Spinal cord (tissue), 4 donors: ENCODE measurements around the gene PDE6G. TPM values are rescaled to one million over a fixed set of nuclear protein-coding genes. Genes with fewer than 3 reads are reported as not detected.

Experiments
- polyA plus RNA-seq, 2 donors: library from polyadenylated mRNA; unstranded; fragments of 120-200 nt; gene quantifications; one replicate each; pipeline ENCODE4 v1.2.1, GENCODE V29; 2013; ENCODE audit not compliant: insufficient read length in 2 of 2
- small RNA-seq: library from RNA; depleted of rRNA; stranded (forward); fragments of <200 nt; gene quantifications from one replicate; pipeline ENCODE3, GENCODE V24; 2014; ENCODE audit warnings: low replicate concordance
- total RNA-seq, 2 donors: library from RNA; depleted of rRNA in 1 of 2; stranded (reverse); fragments of 120-200 nt in 1 of 2; fragments of >200 nt in 1 of 2; gene quantifications; one replicate each; pipeline versions ENCODE4 v1.2.3 to v1.2.4, GENCODE V29; 2013 to 2014

The PDE6G gene
- total and polyA plus RNA-seq, 4 donors, result 1.9 to 3.7 (median 2.0) TPM; not detected in 1

Small RNAs within 50 kb of the gene (small RNA-seq; reads per million reads assigned to genes)
- gene MIR6786, result not detected

Other genes starting within 250 kb of the PDE6G start
- gene ACTG1, start 143.7 kb downstream of the PDE6G start, total RNA-seq, result 1,000 to 10,000 TPM; 1,777 to 2,883 TPM
- gene ACTG1, start 143.7 kb downstream of the PDE6G start, polyA plus RNA-seq, result 1,000 to 10,000 TPM; 3,154 to 3,460 TPM
- gene FSCN2, start 128.2 kb downstream of the PDE6G start, total RNA-seq, result 1 to 10 TPM in 1 of 2 donors, under 1 TPM in 1; 0.89 to 1.7 TPM
- 1 to 10 TPM; 1.5 to 3.1 TPM for gene FSCN2, start 128.2 kb downstream of the PDE6G start, polyA plus RNA-seq
- 10 to 100 TPM; 16.9 to 22.8 TPM for gene FAAP100, start 104.2 kb downstream of the PDE6G start, total RNA-seq
- gene FAAP100, start 104.2 kb downstream of the PDE6G start, polyA plus RNA-seq, result 10 to 100 TPM; 55.5 to 70.9 TPM
- gene NPLOC4, start 19.4 kb downstream of the PDE6G start, total RNA-seq, result 10 to 100 TPM; 38.8 to 40.1 TPM
- 10 to 100 TPM; 46.0 to 60.6 TPM for gene NPLOC4, start 19.4 kb downstream of the PDE6G start, polyA plus RNA-seq
- 1 to 10 TPM in 1 of 2 donors, under 1 TPM in 1; 0.69 to 1.3 TPM for gene TSPAN10, start 19.3 kb downstream of the PDE6G start, total RNA-seq
- gene TSPAN10, start 19.3 kb downstream of the PDE6G start, polyA plus RNA-seq, result 1 to 10 TPM; 1.2 to 1.6 TPM
- 10 to 100 TPM; 10.1 to 35.6 TPM for gene OXLD1, start 10.1 kb upstream of the PDE6G start, total RNA-seq
- 10 to 100 TPM; 20.9 to 27.1 TPM for gene OXLD1, start 10.1 kb upstream of the PDE6G start, polyA plus RNA-seq
- gene CCDC137, start 10.2 kb upstream of the PDE6G start, total RNA-seq, result 10 to 100 TPM in 1 of 2 donors, 1 to 10 TPM in 1; 3.9 to 11.9 TPM
- 10 to 100 TPM; 21.1 to 25.9 TPM for gene CCDC137, start 10.2 kb upstream of the PDE6G start, polyA plus RNA-seq
- 10 to 100 TPM; 43.2 to 57.1 TPM for gene ARL16, start 27.3 kb upstream of the PDE6G start, total RNA-seq
- 10 to 100 TPM; 64.8 to 69.1 TPM for gene ARL16, start 27.3 kb upstream of the PDE6G start, polyA plus RNA-seq
- gene HGS, start 27.5 kb upstream of the PDE6G start, total RNA-seq, result 10 to 100 TPM; 37.9 to 66.7 TPM
- 100 to 1,000 TPM; 107 to 128 TPM for gene HGS, start 27.5 kb upstream of the PDE6G start, polyA plus RNA-seq
- gene MRPL12, start 46.8 kb upstream of the PDE6G start, total RNA-seq, result 10 to 100 TPM in 1 of 2 donors, 1 to 10 TPM in 1; 9.2 to 10.7 TPM
- 10 to 100 TPM; 74.5 to 76.0 TPM for gene MRPL12, start 46.8 kb upstream of the PDE6G start, polyA plus RNA-seq
- gene SLC25A10, start 55.7 kb upstream of the PDE6G start, total RNA-seq, result 10 to 100 TPM in 1 of 2 donors, 1 to 10 TPM in 1; 6.1 to 10.4 TPM
- gene SLC25A10, start 55.7 kb upstream of the PDE6G start, polyA plus RNA-seq, result 10 to 100 TPM; 14.1 to 15.2 TPM
- under 1 TPM; 0.50 to 0.99 TPM for gene GCGR, start 147.6 kb upstream of the PDE6G start, total RNA-seq
- 1 to 10 TPM in 1 of 2 donors, not detected in 1; 1.3 TPM for gene GCGR, start 147.6 kb upstream of the PDE6G start, polyA plus RNA-seq
- 100 to 1,000 TPM in 1 of 2 donors, 10 to 100 TPM in 1; 51.0 to 146 TPM for gene MCRIP1, start 176.7 kb upstream of the PDE6G start, total RNA-seq
- gene MCRIP1, start 176.7 kb upstream of the PDE6G start, polyA plus RNA-seq, result 100 to 1,000 TPM; 216 to 234 TPM
- under 1 TPM in 1 of 2 donors, not detected in 1; 0.17 TPM for gene PPP1R27, start 178.5 kb upstream of the PDE6G start, total RNA-seq
- under 1 TPM in 1 of 2 donors, not detected in 1; 0.18 TPM for gene PPP1R27, start 178.5 kb upstream of the PDE6G start, polyA plus RNA-seq
- 100 to 1,000 TPM; 143 to 443 TPM for gene P4HB, start 204.0 kb upstream of the PDE6G start, total RNA-seq
- gene P4HB, start 204.0 kb upstream of the PDE6G start, polyA plus RNA-seq, result 100 to 1,000 TPM; 254 to 311 TPM
- gene ARHGDIA, start 214.8 kb upstream of the PDE6G start, total RNA-seq, result 100 to 1,000 TPM in 1 of 2 donors, 10 to 100 TPM in 1; 46.6 to 158 TPM
- gene ARHGDIA, start 214.8 kb upstream of the PDE6G start, polyA plus RNA-seq, result 100 to 1,000 TPM; 318 to 319 TPM
- 10 to 100 TPM; 54.6 to 77.1 TPM for gene ALYREF, start 235.0 kb upstream of the PDE6G start, total RNA-seq
- 10 to 100 TPM; 77.4 to 84.5 TPM for gene ALYREF, start 235.0 kb upstream of the PDE6G start, polyA plus RNA-seq
- gene ANAPC11, start 235.2 kb upstream of the PDE6G start, total RNA-seq, result 100 to 1,000 TPM in 1 of 2 donors, 10 to 100 TPM in 1; 53.8 to 120 TPM
- gene ANAPC11, start 235.2 kb upstream of the PDE6G start, polyA plus RNA-seq, result 100 to 1,000 TPM; 142 to 144 TPM
- gene NPB, start 245.7 kb upstream of the PDE6G start, total RNA-seq, result 1 to 10 TPM; 1.1 to 4.4 TPM
- 1 to 10 TPM; 2.1 to 3.8 TPM for gene NPB, start 245.7 kb upstream of the PDE6G start, polyA plus RNA-seq